Fibroblast of skin of right quadriceps (primary cell): ENCODE results near the gene DENND2D.

Experiments
- DNase-seq: peaks from one replicate; pipeline ENCODE4 v3.0.0-alpha.2; 2013

DENND2D gene

GRCh38 chr1:111199881-111200801, at the start of gene DENND2D:
DENND2D (minus strand) TSS chr1:111200646; CDS start chr1:111200459, 187 bp downstream.
- no peak for DNase-seq

GRCh38 chr1:111249960-111250359, 49.5 kb upstream of the DENND2D start:
- no peak for DNase-seq

DNA sequence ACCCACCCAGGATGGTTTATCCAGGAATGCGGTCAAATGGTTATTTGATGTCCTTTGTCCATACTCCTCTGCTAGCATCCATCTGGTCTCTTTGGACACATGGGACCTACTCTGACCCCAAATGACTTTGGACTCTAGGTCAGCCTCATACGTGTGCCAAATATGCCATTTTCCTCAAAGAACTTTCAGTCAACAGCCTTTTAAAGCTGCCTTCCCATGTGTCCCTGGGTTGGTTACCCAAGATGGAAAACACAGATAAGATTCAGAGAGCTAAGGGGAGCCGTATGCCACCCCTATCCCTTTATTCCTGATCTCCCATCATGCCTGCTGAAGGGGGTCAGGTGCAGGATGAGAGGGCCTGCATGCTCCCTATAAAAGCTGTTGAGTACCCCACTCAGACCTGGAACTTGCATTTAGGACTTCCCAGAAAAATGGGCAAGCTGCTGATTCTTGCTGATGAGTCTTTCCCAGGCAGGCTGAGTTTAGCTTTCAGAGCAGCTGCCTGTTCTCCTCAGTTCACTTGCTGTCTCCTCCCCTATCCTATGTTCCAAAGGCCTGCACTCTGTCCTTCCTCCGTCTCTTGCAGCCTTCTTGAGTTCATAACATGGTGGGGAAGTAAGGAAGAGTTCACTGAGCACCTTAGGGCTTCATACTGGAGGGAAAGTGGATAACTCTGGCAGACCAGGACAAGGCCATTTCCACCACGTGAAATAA, 46.8 kb upstream of the DENND2D start:
- DNase-seq: no peak

DNA sequence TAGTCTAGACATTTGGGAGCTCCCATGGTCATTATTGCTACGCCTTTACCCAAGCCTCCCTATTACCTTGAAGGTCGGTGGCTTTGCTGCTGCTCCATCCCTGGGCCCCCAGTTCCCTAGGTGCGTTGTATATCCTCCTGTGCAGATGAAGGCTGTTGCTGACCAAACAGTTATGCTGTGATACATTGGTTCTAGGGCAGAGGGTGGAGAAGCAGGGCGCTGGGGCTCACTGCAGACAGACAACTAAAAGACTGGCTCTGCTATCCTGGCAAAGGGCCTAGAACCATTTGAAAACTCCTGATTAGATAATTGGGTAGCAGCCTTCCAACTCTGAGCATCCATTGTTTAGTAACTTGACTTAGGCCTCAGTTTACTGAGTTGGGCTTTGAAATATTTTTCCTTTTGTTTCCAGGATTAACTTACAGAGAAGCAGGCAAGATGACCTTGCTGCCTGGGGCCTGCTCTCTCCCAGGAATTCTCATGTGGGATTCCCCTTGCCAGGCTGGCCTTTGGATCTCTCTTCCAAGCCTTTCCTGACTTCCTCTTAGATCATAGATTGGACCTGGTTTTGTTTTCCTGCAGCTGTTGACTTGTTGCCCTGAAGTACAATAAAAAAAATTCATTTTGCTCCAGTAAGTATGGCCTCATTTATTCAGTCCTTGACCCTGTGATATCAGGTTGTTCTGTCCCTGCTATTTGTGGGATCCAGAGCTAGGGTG, 42.5 kb upstream of the DENND2D start:
- DNase-seq: no peak

DNA sequence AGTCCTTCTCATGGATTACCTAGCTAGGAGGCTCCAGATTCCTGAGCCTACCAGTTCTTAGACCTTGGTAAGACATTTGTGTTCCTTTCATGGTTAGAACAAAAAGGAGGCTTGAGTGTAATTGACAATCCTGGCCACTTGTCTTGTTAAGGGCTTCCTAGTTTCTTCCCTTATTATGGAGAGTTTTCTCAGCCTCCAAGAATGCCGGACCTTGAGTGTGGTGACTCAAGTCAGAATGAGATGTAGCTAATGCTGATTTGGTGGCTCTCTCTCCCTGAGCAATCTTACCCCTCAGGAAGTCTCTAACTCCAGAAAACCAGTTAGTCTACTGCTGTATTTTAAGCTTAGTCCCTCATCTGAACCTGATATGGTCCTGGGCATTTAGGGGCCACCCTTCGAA, 41.4 kb upstream of the DENND2D start:
- DNase-seq: no peak

- no peak for DNase-seq
These were observed 37.8 kb upstream of the DENND2D start for GRCh38 chr1:111238056-111238795.

- DNase-seq: no peak
These were observed 36.4 kb upstream of the DENND2D start for GRCh38 chr1:111236806-111237205.

DNA sequence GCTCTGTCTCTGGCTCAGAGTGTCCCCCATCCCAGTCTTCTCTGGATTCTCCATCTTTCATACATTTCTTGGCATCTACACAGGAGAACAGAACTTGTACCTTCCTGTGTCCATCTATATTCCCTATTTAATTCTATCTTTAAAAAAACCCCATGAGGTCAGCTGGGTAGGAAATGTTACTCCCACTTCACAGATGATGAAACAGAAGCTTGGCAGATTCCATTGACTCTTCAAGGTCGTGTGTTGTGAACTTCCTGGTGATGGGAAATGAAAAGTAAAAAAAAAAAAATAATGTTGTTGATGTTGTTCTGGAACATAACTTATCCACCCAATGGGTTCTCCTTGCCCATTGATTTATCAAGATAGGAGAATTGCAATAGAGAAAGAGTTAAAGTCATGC, 35.9 kb upstream of the DENND2D start:
- no peak for DNase-seq

DNA sequence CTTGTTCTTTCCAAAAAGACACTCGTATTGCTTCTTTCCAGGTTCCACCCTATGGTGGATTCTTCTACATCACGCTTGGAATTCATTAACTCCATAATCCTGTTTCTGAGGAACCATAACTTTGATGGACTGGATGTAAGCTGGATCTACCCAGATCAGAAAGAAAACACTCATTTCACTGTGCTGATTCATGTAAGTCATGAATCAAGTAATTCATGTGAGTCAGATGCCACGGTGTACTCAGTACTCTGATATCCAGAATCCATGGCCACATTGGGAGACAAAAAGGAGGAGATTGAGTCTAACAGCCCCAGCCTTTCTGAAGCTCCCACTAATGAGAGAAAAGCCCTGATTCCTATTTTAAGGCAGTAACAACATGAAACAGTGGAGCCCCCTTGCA, 34.4 kb upstream of the DENND2D start:
- peak; percentile 35 for DNase-seq

DNA sequence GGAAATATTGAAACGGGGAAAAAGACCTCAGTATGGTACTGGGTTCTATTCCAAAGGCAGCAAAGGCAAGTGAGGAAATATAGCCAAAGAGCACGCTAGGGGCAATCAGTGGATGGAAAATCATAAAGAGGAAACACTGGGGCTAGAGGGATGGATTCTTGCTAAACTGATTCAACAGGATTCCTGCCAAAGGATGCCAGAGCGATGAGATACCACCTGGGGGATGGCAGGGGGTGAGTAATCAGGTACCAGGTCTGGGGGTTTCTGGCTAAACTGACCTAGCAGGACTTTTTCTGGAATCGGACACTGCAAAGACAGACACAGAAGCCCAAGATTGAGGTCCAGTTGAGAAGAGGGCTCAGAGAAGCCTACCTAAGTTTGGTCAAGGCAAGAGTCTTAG, 33.8 kb upstream of the DENND2D start:
- DNase-seq: peak; percentile 21

DNA sequence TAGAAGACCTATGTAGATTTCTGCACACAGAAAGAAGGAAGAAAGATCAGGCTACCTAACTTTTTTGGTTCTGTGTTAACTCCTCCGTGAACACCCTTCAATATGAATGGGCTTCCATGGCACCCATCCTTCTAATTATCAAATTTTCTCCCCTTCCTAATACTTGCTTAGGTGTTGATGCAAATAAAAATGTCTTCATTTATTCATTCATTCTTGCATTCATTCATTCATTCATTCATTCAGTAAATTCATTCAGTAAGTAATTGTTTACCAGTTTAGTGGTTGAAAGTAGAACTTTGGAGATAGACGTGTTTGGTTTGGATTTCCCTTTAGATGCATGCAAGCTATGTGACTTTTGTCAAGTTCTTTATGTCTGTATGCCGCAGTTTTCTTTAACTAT, 31.7 kb upstream of the DENND2D start:
- DNase-seq: no peak

- no peak for DNase-seq
These were observed 28.3 kb upstream of the DENND2D start for GRCh38 chr1:111228748-111229126.

GRCh38 chr1:111227851-111228747, 27.7 kb upstream of the DENND2D start:
- peak; percentile 50 for DNase-seq

- no peak for DNase-seq
These were observed 27.0 kb upstream of the DENND2D start, which contains the start of gene CHI3L2 for GRCh38 chr1:111227434-111227833. CHI3L2 (plus strand) TSS chr1:111227713; CDS start chr1:111227730, 17 bp downstream.

DNA sequence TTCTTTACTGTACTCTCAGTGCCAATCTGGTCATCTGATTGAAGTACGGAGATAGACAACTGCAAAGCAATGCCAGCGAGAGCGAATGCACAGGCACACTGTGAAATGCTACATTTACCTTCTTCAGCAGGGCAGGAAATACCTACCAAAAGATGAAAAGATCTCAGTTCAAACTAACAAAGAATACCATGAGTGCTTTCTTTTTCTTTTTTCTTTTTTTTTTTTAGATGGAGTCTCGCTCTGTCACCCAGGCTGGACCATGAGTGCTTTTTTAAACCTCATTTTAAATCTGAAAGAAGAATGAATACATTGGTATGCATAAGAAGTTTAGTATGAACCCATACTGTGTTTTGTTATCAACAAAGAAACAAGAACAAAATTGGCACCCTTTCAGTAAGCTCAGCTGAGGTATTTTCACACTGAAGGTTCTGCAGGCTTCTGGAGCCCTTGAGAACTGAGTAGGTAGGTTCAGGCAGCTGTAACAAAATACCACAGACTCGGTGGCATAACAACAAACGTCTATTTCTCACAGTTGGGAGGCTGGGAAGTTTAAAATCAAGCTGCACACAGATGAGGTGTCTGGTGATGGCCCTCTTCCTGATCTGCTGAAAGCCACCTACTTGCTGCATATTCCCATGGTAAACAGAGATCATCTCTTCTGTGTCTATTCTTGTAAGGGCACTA, 25.4 kb upstream of the DENND2D start:
- no peak for DNase-seq

- DNase-seq: no peak
These were observed 24.6 kb upstream of the DENND2D start for GRCh38 chr1:111225091-111225490.

GRCh38 chr1:111223126-111223685, 22.8 kb upstream of the DENND2D start:
- DNase-seq: no peak

DNA sequence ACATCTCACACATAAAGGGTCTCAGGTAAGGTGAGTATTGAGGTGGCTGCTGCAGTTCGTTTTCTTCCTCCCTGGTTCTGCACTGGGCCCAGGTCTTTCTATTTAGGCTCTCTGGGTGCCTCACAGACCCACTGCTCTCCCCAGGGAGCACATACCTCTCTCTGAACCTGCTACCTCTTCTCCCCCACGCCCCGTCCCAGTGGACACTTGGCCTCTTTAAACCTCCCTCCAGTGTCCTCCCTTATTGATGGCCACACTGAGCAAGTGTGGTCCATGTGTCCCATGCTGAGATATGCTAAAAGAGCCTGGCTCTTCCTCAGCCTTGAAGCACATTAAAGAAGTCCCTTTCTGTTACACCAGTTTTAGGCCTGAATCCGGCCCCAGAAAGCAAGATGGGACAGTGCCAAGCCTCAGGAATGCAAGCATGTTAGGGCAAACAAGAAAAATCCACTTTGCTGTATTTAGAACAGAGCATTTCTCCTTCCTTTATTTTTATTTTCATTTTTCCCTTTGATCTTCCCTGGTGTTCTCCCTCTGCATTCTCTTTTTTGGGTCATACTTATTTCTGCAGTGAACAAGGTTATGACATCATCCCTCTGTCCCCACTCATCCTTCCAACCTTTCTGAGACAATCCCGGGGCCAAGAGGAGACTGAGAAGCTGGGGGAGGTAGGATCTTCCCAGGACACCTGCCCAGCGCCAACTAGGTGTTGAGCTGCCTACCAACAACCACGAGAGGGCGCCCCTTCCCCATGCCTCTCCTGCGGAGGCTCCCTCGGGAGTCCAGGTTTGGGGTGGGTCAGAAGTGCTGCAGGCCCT, 22.1 kb upstream of the DENND2D start:
- peak; percentile 30 for DNase-seq

- no peak for DNase-seq
These were observed 21.3 kb upstream of the DENND2D start for GRCh38 chr1:111221633-111222291.
